ENCODE measurements around the gene SLC16A12. TPM values are rescaled to one million over a fixed set of nuclear protein-coding genes. Genes with fewer than 3 reads are reported as not detected.

SLC16A12 gene
- total and polyA plus RNA-seq, 2 of the 13 experiments (the other 11 are each of a cell fraction or from before 2014, with no cell fraction given) = 0.02 TPM; not detected in 1

- Histone ChIP-seq H3K4me3 (replicated peaks in 1 of 3; ENCODE audit: insufficient read depth in 1 of 3, low read depth in 2 of 3, low read length in 3 of 3) (no peak overlapping the region), H3K9ac (ENCODE audit: insufficient read depth, low read depth, low read length) (no peak overlapping the region), H4K20me1 (ENCODE audit: insufficient read depth, low read length) (no peaks in the 10 kb centered on the region), H3K4me2 (ENCODE audit: low read depth, low read length) (no peak overlapping the region), H3K27ac (ENCODE audit: extremely low read length, insufficient read depth, low read length) (no peak overlapping the region), H3K9me3 (ENCODE audit: low read length) (no peaks in the 10 kb centered on the region), H3K36me3 (replicated peaks in 1 of 2; ENCODE audit: control insufficient read depth in 1 of 2, insufficient read depth in 2 of 2, low read length in 2 of 2) (no peaks in the 10 kb centered on the region), H3K4me1 (ENCODE audit: insufficient read depth, low read length) (peaks cover 18% of the 10 kb centered on the region), H2AFZ (ENCODE audit: low read length) (no peak overlapping the region), H3K27me3 (ENCODE audit: control insufficient read depth in 1 of 2, insufficient read depth in 2 of 2, low read length in 2 of 2) (no peaks in the 10 kb centered on the region; a peak in 1 of 5 replicates), H3K79me2 (ENCODE audit: insufficient read depth, low read length) (no peaks in the 10 kb centered on the region)
- intact Hi-C loops (cut with micrococcal nuclease; ENCODE audit: unreplicated experiment) = no loop called here
- no TSS peak for BruUV-seq (replicated peaks)
- no peak for FAIRE-seq
- no peak for ATAC-seq
- POLR2A ChIA-PET = no interaction called here
- TF ChIP-seq SMARCE1 (IDR thresholded peaks at IDR 0.05; ENCODE audit: borderline replicate concordance) (no peak), ZNF557 (CRISPR knock-in tag; IDR thresholded peaks at IDR 0.05) (no peak), ATF2 (CRISPR knock-in tag; IDR thresholded peaks at IDR 0.05) (no peak), KLF11 (CRISPR knock-in tag; IDR thresholded peaks at IDR 0.05) (no peak), ZFP41 (CRISPR knock-in tag; IDR thresholded peaks at IDR 0.05; ENCODE audit: borderline replicate concordance) (no peak), ZNF414 (CRISPR knock-in tag; IDR thresholded peaks at IDR 0.05) (no peak), FOXJ3 (CRISPR knock-in tag; IDR thresholded peaks at IDR 0.05; ENCODE audit: borderline replicate concordance) (no peak), ZNF558 (CRISPR knock-in tag; IDR thresholded peaks at IDR 0.05; ENCODE audit: borderline replicate concordance) (no peak), YY1 (IDR thresholded peaks at IDR 0.05; ENCODE audit: insufficient read depth, insufficient replicate concordance, low read depth, low read length) (no peak), PCBP2 (optimal IDR thresholded peaks at IDR 0.05; ENCODE audit: low read depth, low read length, poor library complexity, severe bottlenecking) (no peak), ELF1 (CRISPR knock-in tag; IDR thresholded peaks at IDR 0.05) (no peak), PBX2 (CRISPR knock-in tag; IDR thresholded peaks at IDR 0.05) (no peak), ZNF780A (CRISPR knock-in tag; IDR thresholded peaks at IDR 0.05) (no peak)
- CTCF ChIA-PET (ENCODE audit: low intra/inter-chr PET ratio, low total read pairs) = no interaction called here
- WGBS (ENCODE audit: low lambda C conversion rate) = 32% methylated on average over 10 of the region's 10 CpGs
- in situ Hi-C loops (cut with HindIII; ENCODE audit: extremely low pct_ligation_motif_present, low pct_unique_long_range_greater_than_20kb) = no loop called here
- no peak for DNase-seq (ENCODE audit: low spot score)
Measured at GRCh38 chr10:89566095-89566950, 30.9 kb upstream of the SLC16A12 start.
